ENCODE results near the gene RNF151.
"Not testable (repeated sequence)": the region's sequence is repeated elsewhere in the genome, so short reads cannot be mapped to it uniquely, and the experiment has no call there.

Gene RNF151

DNA sequence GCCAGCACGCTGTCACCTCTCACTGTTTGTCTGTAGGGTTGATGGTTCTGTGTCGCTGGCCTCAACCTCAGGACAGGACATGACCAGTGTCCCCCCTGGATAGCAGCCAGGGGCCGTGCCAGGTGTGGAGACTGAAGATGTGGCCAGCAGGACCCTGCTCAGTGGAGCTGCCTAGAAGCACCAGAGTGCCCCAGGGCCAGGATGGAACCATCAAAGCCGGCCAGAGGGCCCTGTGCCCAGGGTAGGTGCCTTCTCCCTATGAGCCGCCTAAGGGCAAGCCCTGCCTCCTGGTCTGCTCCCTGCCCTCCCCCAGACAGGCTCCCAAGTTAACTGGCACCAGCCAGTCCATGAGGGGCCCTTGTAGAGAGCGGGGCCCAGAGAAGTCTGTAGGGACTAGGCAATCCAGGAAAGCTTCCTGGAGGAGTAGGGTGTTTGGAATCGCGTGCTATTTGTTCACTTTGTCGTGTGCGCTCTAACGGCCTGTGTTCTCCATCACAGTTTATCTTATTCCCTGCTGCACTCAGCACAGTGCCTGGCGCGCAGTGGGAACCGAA, 7.9 kb upstream of the RNF151 start:
- peak overlapping the region; percentile 65 for H3K27ac ChIP-seq (ENCODE audit: low read depth, low read length)
- peak overlapping the region in 4 of 5 donors; percentile 5 to 82 (median 68) for H3K9ac ChIP-seq (ENCODE audit: low read length in 5 of 5)

DNA sequence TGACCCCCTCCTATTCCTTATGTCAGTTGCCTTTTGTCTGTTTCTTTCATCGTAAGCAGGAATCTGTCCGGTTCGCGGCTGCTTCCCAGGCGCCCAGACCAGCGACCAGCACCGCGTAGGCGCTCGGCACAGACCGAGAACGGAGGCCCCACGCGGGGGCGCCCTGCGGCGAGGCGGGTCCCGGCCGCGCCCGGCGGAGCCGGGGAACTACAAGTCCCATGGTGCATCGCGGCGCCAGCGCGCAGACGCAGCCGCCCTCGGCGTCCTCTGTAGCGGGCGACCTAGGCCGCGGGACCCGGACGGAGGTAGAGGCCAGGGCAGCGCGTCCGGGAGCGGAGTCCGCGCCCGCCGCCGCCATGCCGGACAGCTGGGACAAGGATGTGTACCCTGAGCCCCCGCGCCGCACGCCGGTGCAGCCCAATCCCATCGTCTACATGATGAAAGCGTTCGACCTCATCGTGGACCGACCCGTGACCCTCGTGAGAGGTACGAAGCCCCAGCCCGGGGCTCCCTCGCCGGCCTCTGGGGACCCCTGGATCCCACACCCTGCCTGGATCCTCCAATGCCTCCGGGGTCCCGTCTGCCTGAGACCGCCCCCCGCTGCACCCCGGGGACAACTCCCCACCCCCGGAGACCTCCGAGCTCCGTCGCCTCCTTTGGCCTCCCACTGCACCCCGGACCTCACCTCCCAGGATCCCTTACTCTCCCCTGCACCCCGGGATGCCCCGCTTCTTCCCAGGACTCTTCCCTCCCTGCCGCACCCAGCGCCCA, 7.2 kb upstream of the RNF151 start, which contains the start of gene NDUFB10:
NDUFB10 (plus strand) TSS at position 270 of the 771 bp plus-strand sequence; CDS start at position 357, 87 bp downstream.
- Histone ChIP-seq H3K27me3 (ENCODE audit: control insufficient read depth in 5 of 5, insufficient read depth in 4 of 5, low read length in 5 of 5) (no peaks in the 10 kb centered on the region), H3K4me3 (ENCODE audit: low read depth in 1 of 5, low read length in 5 of 5) (peak within 1 kb of the TSS; percentile 61 to 91 (median 78)), H3K9me3 (ENCODE audit: control insufficient read depth in 5 of 5, low read length in 5 of 5) (no peaks in the 10 kb centered on the region), H3K9ac (ENCODE audit: low read length in 5 of 5) (peak within 1 kb of the TSS; percentile 63 to 96 (median 94)), H3K4me1 (ENCODE audit: control insufficient read depth in 5 of 5, insufficient read depth in 5 of 5, low read length in 5 of 5) (peaks cover 3 to 35% (median 33%) of the 10 kb centered on the region in 5 donors), H3K36me3 (ENCODE audit: control insufficient read depth in 5 of 5, insufficient read depth in 5 of 5, low read length in 5 of 5) (peaks cover 0 to 27% (median 24%) of the 10 kb centered on the region in 5 donors), H3K27ac (ENCODE audit: low read depth, low read length) (peak within 1 kb of the TSS; percentile 65)

More for the DNA sequence above, 7.9 kb upstream of the RNF151 start:
- peaks cover 0 to 4% (median 0%) of the 10 kb centered on the region in 5 donors for H3K27me3 ChIP-seq (ENCODE audit: control insufficient read depth in 5 of 5, insufficient read depth in 4 of 5, low read length in 5 of 5)
- peak overlapping the region; percentile 33 to 91 (median 75) for H3K4me3 ChIP-seq (ENCODE audit: low read depth in 1 of 5, low read length in 5 of 5)
- no peaks in the 10 kb centered on the region for H3K9me3 ChIP-seq (ENCODE audit: control insufficient read depth in 5 of 5, low read length in 5 of 5)
- H3K36me3 ChIP-seq (ENCODE audit: control insufficient read depth in 5 of 5, insufficient read depth in 5 of 5, low read length in 5 of 5) = peaks cover 0 to 27% (median 23%) of the 10 kb centered on the region in 5 donors
- peaks cover 3 to 31% (median 28%) of the 10 kb centered on the region in 5 donors for H3K4me1 ChIP-seq (ENCODE audit: control insufficient read depth in 5 of 5, insufficient read depth in 5 of 5, low read length in 5 of 5)

DNA sequence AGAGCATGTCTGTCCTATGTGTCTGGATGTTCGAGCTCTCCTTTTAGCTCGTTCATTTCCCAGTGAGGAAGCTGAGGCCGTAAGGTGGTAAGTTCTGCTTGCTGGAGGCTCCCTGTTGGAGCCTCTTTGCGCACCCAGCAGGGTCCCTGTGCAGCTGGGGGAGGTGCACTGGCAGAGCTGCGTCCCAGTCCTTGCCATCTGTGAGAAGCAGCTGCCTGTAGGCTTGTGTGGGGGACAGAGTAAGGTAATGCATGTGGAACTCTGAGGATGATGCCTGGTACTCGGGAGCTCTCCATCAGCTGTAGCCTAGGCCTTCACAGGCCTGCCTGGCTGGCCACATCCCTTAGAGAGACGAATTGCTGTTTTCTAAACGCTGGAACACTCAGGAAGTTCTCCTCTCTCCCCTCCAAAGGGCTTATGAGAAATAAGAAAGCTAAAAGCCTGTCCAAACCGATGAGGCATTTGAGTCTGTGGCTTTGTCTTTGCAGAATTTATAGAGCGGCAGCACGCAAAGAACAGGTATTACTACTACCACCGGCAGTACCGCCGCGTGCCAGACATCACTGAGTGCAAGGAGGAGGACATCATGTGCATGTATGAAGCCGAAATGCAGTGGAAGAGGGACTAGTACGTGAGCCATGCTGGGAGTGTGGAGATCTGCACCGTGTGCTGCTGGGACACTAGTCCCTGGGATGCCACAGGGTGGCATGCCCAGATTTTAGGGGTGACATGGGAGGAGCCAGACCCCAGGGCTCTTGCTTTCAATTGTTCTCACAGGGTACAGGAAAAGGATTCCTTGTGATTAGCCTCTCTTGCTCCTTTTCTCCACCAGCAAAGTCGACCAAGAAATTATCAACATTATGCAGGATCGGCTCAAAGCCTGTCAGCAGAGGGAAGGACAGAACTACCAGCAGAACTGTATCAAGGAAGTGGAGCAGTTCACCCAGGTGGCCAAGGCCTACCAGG, 5.7 kb upstream of the RNF151 start:
- no peaks in the 10 kb centered on the region for H3K27me3 ChIP-seq (ENCODE audit: control insufficient read depth in 5 of 5, insufficient read depth in 4 of 5, low read length in 5 of 5)
- H3K36me3 ChIP-seq (ENCODE audit: control insufficient read depth in 5 of 5, insufficient read depth in 5 of 5, low read length in 5 of 5) = peaks cover 0 to 27% (median 24%) of the 10 kb centered on the region in 5 donors
- no peak overlapping the region for H3K27ac ChIP-seq (ENCODE audit: low read depth, low read length)
- peaks cover 3 to 45% (median 41%) of the 10 kb centered on the region in 5 donors for H3K4me1 ChIP-seq (ENCODE audit: control insufficient read depth in 5 of 5, insufficient read depth in 5 of 5, low read length in 5 of 5)
- H3K4me3 ChIP-seq (ENCODE audit: low read depth in 1 of 5, low read length in 5 of 5) = peak overlapping the region; percentile 32 to 91 (median 75)
- no peaks in the 10 kb centered on the region for H3K9me3 ChIP-seq (ENCODE audit: control insufficient read depth in 5 of 5, low read length in 5 of 5)
- H3K9ac ChIP-seq (ENCODE audit: low read length in 5 of 5) = peak overlapping the region in 2 of 5 donors; percentile 94 to 96

DNA sequence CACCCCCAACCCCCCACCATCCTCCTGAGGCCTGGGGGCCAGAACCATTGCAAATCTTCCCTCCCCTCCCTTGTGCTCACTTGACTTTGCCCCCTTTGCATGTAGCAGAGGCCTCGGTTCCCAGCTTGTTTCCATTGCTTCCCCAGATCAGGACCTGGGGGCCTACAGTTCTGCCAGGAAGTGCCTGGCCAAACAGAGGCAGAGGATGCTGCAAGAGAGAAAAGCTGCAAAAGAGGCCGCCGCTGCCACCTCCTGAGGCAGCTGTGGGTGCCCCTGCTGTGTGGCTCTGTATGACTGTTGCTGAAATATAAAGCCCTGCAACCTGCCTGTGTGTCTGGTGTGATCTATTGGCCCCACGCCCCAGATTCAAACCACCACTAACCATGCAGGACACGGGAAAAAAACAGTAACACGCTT, 5.0 kb upstream of the RNF151 start:
- Histone ChIP-seq H3K27me3 (ENCODE audit: control insufficient read depth in 5 of 5, insufficient read depth in 4 of 5, low read length in 5 of 5) (no peaks in the 10 kb centered on the region), H3K4me3 (ENCODE audit: low read depth in 1 of 5, low read length in 5 of 5) (no peak overlapping the region), H3K36me3 (ENCODE audit: control insufficient read depth in 5 of 5, insufficient read depth in 5 of 5, low read length in 5 of 5) (peaks cover 0 to 27% (median 24%) of the 10 kb centered on the region in 5 donors), H3K27ac (ENCODE audit: low read depth, low read length) (no peak overlapping the region), H3K9me3 (ENCODE audit: control insufficient read depth in 5 of 5, low read length in 5 of 5) (no peaks in the 10 kb centered on the region), H3K4me1 (ENCODE audit: control insufficient read depth in 5 of 5, insufficient read depth in 5 of 5, low read length in 5 of 5) (peaks cover 3 to 47% (median 42%) of the 10 kb centered on the region in 5 donors), H3K9ac (ENCODE audit: low read length in 5 of 5) (no peak overlapping the region)

DNA sequence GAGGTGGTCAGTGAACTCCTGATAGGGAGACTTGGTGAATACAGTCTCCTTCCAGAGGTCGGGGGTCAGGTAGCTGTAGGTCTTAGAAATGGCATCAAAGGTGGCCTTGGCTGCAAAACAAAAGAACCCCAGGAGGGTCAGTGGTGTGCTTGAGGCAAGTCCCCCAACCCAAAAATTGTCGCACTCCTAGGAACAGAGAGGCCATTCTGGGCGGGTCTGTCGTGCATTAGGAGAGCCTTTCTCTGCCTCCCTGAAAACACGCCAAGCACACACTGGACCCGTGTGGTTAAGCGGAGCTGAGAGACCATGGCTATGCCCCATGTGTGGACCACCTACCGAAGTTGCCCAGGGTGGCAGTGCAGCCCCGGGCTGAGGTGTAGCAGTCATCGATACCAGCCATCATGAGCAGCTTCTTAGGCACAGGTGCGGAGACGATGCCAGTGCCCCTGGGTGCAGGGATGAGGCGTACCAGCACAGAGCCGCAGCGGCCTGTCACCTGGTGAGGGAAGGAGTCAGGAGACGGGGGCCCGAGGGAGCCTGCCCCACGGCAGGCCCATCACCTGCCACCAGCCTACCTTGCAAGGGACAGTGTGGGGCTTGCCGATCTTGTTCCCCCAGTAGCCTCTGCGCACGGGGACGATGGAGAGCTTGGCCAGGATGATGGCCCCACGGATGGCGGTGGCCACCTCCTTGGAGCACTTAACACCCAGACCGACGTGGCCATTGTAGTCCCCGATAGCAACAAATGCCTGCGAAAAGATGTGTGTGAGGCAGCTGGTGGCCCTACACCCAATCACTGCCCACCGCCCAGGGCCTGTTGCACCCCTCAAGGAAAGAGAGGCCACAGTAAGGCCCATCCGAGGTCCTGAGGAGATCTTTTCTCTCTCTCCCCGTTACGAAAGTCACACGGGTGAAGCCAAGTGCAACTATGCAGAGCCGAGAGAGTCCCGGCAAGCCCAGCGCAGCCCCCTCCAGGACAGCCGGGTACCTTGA, 4.2 kb upstream of the RNF151 start:
- H3K4me3 ChIP-seq (ENCODE audit: low read depth in 1 of 5, low read length in 5 of 5); H3K9ac ChIP-seq (ENCODE audit: low read length in 5 of 5); H3K27me3 ChIP-seq (ENCODE audit: control insufficient read depth in 5 of 5, insufficient read depth in 4 of 5, low read length in 5 of 5); H3K27ac ChIP-seq (ENCODE audit: low read depth, low read length); H3K9me3 ChIP-seq (ENCODE audit: control insufficient read depth in 5 of 5, low read length in 5 of 5): not testable (repeated sequence)
- Histone ChIP-seq H3K36me3 (ENCODE audit: control insufficient read depth in 5 of 5, insufficient read depth in 5 of 5, low read length in 5 of 5) (peaks cover 0 to 27% (median 24%) of the 10 kb centered on the region in 5 donors), H3K4me1 (ENCODE audit: control insufficient read depth in 5 of 5, insufficient read depth in 5 of 5, low read length in 5 of 5) (peaks cover 3 to 47% (median 42%) of the 10 kb centered on the region in 5 donors)

DNA sequence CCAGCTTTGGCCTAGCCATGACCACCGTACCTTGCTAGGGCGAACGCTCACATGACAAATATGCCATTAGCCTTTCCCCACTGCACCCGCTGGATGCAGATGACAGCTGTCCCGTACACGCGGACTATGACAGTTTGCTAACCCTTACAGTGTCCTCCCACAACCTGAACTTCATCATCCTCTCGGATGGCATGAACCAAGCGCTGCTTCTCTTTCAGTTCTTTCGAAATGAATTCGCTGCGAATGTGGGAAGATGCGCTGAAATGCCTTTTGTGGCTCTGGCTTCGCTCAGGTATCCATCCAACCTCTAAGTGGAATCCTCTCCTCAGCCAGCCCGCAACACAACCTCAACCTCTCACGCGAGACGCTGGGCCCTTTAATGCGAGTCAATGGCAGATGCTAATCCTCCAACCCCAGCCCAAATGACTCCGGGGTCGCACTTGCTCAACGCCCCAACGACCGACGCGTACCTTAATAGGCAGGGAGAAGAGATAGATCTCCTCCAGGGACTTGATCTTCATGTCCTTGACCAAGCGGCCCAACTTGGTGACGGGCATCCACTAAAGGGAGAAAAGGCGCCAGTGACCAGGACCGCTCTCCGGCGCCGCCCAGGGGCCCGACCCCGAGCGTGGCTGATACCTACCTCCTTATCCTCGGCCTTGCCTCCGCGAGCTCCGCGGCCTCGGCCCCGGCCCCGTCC, 2.7 kb upstream of the RNF151 start:
- H3K4me1 ChIP-seq (ENCODE audit: control insufficient read depth in 5 of 5, insufficient read depth in 5 of 5, low read length in 5 of 5) = peaks cover 3 to 42% (median 39%) of the 10 kb centered on the region in 5 donors
- H3K27ac ChIP-seq (ENCODE audit: low read depth, low read length) = peak overlapping the region; percentile 77
- peak overlapping the region; percentile 43 to 98 (median 90) for H3K9ac ChIP-seq (ENCODE audit: low read length in 5 of 5)
- peak overlapping the region; percentile 80 to 90 (median 85) for H3K4me3 ChIP-seq (ENCODE audit: low read depth in 1 of 5, low read length in 5 of 5)
- H3K9me3 ChIP-seq (ENCODE audit: control insufficient read depth in 5 of 5, low read length in 5 of 5) = no peaks in the 10 kb centered on the region
- H3K36me3 ChIP-seq (ENCODE audit: control insufficient read depth in 5 of 5, insufficient read depth in 5 of 5, low read length in 5 of 5) = peaks cover 0 to 27% (median 24%) of the 10 kb centered on the region in 5 donors
- no peaks in the 10 kb centered on the region for H3K27me3 ChIP-seq (ENCODE audit: control insufficient read depth in 5 of 5, insufficient read depth in 4 of 5, low read length in 5 of 5)

DNA sequence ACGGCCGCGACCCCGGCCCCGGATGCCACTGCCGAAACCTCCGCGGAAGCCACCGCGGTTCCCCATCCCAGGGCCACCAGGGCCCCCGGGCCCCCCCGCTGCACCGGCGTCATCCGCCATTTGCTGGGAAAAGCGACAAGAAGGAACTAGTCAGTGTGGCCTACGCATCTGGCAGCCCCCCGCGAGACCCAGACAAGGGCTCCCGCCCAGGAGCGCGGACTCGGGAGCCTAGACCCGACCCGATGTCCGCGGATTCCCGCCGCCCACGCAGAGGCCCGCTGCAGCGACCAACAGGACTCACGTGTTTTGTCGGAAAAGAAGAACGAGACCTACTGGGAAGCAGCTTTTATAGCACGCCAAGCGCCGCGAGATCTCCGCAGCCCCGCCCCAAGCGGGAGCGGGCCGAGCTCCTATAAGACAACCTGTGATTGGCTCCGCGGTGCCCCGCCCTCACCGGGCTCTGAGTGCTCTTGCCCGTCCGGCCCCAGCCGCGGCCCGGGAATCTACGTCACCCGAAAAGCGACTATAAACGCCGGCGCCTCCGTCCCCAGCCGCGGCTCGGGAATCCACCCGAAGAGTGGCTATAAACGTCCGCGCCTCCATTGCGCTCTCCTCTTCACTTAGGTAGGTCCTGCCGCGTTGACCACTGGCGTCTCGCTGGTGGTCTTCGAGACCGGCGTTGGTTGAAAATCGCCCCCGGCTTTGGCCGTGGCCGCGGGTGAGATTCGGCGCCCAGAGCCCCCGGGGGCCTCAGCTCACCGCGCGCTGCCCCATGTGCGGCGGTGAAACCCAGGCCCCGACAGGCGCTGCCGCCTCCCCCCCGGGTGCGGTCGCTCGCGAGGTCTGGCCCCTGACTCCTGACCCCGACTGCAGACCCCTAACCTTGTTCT, 1.9 kb upstream of the RNF151 start, which contains the start of gene RPS2:
RPS2 (minus strand) TSS at position 321 of the 890 bp plus-strand sequence; CDS start at position 120, 201 bp downstream.
- H3K9me3 ChIP-seq (ENCODE audit: control insufficient read depth in 5 of 5, low read length in 5 of 5) = no peaks in the 10 kb centered on the region
- H3K9ac ChIP-seq (ENCODE audit: low read length in 5 of 5) = peak within 1 kb of the TSS; percentile 43 to 98 (median 92)
- H3K4me1 ChIP-seq (ENCODE audit: control insufficient read depth in 5 of 5, insufficient read depth in 5 of 5, low read length in 5 of 5) = peaks cover 3 to 36% (median 33%) of the 10 kb centered on the region in 5 donors
- H3K36me3 ChIP-seq (ENCODE audit: control insufficient read depth in 5 of 5, insufficient read depth in 5 of 5, low read length in 5 of 5) = peaks cover 0 to 27% (median 24%) of the 10 kb centered on the region in 5 donors
- peak within 1 kb of the TSS; percentile 93 for H3K27ac ChIP-seq (ENCODE audit: low read depth, low read length)
- H3K4me3 ChIP-seq (ENCODE audit: low read depth in 1 of 5, low read length in 5 of 5) = peak within 1 kb of the TSS; percentile 80 to 90 (median 85)
- H3K27me3 ChIP-seq (ENCODE audit: control insufficient read depth in 5 of 5, insufficient read depth in 4 of 5, low read length in 5 of 5) = no peaks in the 10 kb centered on the region
